ENCODE results near the gene ATG4B.

Gene ATG4B

GRCh38 chr2:241613017-241613780, 24.3 kb upstream of the ATG4B start:
- DNase-seq: no peak

GRCh38 chr2:241615041-241615440, 22.5 kb upstream of the ATG4B start:
- no peak for DNase-seq

DNA sequence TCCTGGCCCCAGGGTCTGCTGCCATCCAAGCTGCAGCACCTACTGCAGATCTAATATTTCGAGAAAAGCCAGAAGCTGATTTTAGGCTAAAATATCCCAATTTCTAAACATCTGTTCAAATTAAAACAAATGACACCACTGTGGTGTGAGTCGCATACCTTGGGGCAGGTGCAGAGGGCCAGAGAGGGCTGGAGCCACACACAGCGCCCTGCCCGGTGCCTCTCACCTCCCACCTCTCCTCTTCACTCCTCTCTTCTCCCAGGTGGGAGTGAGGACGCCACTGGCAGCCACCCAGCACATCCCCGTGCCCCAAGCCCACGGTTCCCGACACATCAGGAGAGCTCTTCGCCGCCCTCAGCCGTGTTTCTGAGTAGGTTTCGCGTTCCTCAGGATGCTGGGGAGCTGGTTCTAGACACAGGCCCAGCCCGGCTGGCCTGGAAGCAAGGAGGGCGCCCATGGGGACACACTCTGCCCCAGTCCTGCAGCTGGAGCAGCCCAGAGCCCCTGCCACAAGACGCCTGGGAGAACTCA, 21.9 kb upstream of the ATG4B start:
- no peak for DNase-seq

GRCh38 chr2:241616168-241617125, 21.0 kb upstream of the ATG4B start:
- DNase-seq: no peak

DNA sequence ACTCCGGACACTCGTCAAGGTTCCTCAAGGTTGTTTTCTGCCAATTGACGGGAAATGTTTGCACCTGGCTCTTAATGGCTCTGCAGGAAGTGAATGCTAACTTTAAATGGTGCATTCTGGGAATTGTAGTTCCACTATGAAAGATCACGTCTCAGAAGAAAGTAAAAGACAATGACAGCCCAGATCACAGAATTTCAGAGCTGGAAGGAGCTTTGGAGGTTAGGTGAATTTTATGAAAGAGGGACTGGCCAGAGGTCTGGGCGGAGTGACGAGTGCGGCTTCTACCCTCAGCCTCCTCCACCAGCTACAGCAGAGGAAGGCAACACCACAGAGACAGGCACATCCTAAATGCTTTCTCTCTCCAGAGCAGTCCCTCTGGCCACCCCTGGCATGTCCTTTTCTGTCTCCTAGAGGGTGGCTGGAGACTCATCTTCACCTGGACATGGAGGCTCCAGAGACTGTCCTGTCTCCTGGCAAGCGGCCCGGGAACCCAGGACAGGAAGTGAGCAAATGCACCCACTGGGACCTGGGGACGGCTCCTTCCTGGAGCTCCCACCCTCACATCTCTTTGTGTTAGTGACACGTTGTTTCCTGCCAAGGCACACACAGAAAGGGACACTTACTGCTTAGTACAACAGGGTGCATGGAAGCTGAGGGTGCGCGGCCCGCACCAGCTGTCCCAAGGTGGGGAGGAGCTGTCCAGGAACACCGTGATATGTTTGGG, 19.9 kb upstream of the ATG4B start:
- no peak for DNase-seq

- DNase-seq: no peak
These were observed 19.1 kb upstream of the ATG4B start for GRCh38 chr2:241618296-241618805.

GRCh38 chr2:241618829-241619228, 18.7 kb upstream of the ATG4B start:
- DNase-seq: no peak

GRCh38 chr2:241619597-241620418, 17.7 kb upstream of the ATG4B start:
- DNase-seq: no peak

DNA sequence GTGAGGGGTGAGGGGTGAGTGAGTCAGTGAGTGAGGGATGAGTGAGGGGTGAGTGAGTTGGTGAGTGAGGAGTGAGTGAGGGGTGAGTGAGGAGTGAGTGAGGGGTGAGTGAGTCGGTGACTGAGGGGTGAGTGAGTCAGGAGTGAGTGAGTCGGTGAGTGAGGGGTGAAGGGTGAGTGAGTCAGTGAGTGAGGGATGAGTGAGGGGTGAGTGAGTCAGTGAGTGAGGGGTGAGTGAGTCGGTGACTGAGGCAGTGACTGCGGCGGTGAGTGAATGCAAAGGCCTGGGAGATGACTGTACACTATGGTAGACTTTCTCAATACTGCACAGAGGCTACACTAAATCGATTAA, 17.1 kb upstream of the ATG4B start:
- DNase-seq: no peak

DNA sequence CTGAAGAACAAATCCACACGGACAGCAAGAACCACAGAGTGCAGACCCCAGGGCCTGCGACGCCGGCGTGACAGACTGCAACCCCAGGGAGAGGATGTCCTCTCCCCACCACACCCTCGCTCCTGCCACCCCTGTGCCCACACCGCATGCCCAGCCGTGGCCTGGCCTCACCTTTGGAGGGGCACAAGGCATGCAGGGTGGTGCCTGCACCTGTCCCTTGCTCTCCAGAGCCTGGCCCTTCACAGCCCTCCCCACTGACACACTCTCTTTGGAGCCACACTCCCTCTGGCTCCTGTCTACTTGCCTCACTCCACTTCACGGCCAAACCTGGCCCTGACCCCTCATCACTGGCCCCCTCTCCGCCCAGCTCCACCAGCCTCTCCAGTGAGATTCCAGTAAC, 9.8 kb upstream of the ATG4B start:
- no peak for DNase-seq

- DNase-seq: no peak
These were observed 7.6 kb upstream of the ATG4B start for GRCh38 chr2:241629762-241630435.

DNA sequence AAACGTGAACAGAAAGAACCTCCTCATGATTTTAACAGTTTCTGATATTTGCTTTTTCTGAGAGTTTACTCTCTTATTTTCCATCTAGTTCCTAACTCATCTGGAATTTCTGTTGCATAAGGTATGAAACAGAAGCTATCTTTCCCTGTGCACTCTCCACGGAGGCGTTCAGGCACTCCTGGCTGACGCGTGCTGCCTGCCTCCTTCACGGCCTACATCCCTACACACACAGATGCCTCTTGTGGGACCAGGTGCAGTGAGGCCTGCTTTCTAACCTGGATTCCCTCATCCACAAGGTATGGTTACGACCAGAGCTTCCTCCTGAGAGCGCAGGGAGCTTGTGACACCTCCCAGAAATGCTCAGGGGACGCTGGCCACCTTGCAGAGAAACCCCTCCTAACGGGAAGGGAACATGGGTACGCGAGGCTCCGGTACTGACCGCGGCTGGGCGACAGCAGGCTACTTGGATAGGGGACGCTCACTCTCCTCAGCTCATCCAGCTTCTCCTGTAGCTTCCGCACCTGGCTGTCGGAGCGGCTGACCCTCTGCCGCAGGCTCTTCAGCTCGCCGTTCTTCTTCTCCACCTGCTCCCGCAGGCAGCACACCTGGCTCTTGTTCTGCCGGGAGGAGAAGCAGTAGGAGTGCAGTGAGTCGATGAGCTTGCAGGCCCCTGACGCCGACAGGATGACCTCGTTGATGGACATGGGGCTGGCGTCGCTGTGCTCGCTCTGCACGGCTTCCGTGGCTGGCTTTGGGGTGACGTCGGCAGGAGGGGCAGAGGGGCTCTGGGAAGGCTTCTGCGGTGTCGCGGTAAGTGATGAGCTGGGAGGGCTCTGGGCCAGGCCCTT, 4.8 kb upstream of the ATG4B start:
- DNase-seq: no peak

DNA sequence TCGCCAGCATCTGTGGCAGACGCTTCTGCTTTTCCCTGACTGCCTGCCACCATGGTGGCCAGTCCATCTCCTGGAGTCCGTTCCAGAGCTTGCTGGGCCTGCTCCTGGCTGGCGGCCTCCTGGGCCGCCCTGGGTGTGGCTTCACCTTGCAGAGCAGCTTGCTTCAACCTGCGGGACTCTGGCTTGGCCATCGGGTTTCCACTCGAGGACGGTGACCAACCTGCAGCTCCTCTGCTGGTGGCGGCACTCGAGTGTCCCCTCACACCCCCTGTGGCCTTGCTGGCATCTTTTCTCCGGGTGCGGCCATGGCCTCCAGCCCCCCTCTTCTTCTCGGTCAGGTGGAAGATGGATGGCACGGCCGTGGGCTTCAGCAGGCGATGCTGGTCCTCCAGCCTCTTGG, 3.9 kb upstream of the ATG4B start:
- DNase-seq: no peak

- no peak for DNase-seq
These were observed 1.7 kb upstream of the ATG4B start for GRCh38 chr2:241635756-241636155.

GRCh38 chr2:241636182-241637017, 1.1 kb upstream of the ATG4B start:
- peak; percentile 50 for DNase-seq

DNA sequence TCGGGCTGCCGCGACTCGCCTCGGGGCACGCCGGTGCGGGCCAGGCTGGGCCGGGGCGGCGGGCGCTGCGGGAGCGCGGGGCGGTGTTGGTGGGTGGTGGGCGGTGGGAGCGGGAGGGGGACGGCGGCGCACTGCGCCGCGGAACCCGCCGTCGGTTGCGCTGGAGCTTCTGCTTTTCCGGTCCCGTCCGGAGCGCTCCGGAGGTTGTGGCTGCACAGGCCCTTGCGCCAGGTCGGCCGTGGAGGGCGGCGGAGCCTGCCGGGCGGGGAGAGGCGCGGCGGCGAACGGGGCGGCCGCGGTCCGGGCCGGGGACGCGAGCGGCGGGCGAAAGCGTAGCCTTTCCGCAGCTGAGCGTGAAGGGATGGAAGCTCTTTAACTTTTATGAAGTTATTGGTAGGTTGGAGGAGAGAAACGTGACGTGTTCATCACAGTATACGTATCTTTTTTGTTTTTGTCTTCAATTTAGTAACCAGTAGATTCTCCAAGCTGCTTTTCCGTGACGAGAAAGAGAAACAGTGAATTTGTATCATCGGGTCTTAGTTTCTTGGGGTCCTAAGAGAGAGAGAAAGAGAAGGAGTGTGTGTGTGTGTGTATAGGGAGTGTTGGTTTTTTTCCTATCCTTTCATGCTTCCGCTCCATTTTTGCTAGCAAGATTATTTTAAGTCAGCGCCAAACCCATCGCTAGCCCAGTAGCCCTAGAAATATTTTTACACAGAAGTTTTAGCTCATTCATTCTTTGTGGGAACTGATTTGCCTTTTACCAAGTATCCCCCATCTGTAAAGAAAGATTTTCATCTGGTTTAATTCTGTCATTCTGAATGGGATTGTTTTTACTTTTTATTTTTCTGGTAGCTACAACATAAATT, 535 bp downstream of the ATG4B start:
- peak; percentile 47 for DNase-seq

DNA sequence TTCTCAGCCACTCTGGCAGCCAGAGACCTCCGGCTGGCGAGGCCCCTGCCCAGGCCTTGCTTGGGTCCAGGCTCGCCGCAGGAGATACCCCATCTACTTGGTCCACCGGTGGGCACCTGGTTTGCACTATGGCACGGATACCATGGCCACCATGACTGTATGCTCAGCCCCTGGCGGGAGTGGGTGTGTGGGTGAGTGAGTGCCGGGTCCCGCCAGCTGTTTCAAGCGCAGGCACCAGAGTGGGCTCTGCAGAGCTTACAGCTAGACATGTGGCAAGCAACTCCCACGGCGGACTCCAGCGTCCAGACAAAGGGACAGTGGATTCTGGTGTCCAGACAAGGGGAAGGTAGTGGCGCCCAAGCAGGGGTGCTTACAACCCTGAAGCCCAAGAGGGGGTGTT, 1.4 kb downstream of the ATG4B start:
- DNase-seq: no peak

DNA sequence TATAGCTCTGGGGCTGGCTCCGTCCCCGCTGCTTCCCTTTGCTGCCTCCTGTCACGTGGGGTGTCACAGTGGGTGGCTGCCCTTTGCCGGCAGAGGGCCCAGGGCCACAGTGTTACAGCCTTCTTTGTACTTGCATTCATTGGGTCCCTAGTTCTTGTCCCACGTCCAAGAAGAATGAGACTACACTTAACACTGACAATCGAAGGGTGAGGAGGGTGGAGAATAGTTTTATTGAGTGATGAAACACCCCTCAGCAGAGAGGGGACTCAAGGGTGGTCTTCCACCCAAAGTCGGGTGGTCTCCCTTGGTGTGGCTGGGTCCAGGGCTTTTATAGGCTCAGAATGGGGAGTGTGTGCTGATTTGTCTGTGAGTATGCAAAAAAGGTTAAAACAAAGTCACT, 1.9 kb downstream of the ATG4B start:
- no peak for DNase-seq
